GM12892 (cell line): ENCODE results near the gene ADARB2.
"Not testable (repeated sequence)": the region's sequence is repeated elsewhere in the genome, so short reads cannot be mapped to it uniquely, and the experiment has no call there.

Source experiments
- DNase-seq: peaks from one replicate; pipeline ENCODE4 v3.0.0; 2011; ENCODE audit not compliant: insufficient read length
- FAIRE-seq: peaks from 2 replicates; lab custom pipeline; 2011; peaks lifted over from hg19 to GRCh38; lab: Jason Lieb, UNC
- POLR2A ChIP-seq: IDR thresholded peaks from 2 replicates; pipeline ENCODE4 v1.6.1; 2011; ENCODE audit warnings: low read depth, low read length, control low read depth
- POLR2AphosphoS5 ChIP-seq: IDR thresholded peaks from 2 replicates; pipeline ENCODE4 v1.6.1; 2011; ENCODE audit warnings: low read depth, low read length, control low read depth
- TAF1 ChIP-seq: IDR thresholded peaks from 2 replicates; pipeline ENCODE4 v1.6.1; 2011; ENCODE audit warnings: low read depth, mild to moderate bottlenecking, control low read depth, low read length, borderline replicate concordance

The ADARB2 gene

DNA sequence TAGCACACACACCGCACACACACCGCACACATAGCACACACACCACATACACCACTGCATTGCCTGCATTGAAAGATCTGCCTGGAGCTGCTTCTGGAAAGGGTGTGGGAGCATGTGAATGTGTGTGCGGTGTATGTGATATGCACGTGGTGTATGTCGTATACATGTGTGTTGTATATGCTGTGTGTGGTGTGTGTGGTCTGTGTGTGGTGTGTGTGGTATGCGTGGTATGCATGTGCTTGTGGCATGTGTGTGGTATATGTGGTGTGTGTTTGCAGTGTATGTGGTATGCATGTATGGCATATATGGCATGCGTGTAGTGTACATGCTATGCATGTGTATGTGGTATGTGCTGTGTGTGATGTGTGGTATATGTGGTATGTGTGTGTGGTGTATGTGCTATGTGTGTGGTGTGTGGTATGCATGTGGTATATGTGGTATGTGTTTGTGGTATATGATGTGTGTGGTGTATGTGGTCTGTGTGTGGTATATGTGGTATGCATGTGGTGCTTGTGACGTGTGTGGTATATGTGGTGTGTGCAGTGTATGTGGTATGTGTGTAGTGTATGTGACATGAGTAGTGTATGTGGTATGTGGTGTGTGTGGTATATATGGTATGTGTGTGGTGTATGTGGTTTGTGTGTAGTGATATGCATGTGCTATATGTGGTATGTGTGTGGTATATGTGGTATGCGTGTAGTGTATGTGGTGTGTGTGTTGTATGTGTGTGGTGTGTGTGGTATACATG lies 505.0 kb downstream of the ADARB2 start:
- peak; percentile 38 for FAIRE-seq
- TF ChIP-seq POLR2AphosphoS5, result no peak
- no peak for TF ChIP-seq TAF1
- TF ChIP-seq POLR2A, result no peak
- no peak for DNase-seq

DNA sequence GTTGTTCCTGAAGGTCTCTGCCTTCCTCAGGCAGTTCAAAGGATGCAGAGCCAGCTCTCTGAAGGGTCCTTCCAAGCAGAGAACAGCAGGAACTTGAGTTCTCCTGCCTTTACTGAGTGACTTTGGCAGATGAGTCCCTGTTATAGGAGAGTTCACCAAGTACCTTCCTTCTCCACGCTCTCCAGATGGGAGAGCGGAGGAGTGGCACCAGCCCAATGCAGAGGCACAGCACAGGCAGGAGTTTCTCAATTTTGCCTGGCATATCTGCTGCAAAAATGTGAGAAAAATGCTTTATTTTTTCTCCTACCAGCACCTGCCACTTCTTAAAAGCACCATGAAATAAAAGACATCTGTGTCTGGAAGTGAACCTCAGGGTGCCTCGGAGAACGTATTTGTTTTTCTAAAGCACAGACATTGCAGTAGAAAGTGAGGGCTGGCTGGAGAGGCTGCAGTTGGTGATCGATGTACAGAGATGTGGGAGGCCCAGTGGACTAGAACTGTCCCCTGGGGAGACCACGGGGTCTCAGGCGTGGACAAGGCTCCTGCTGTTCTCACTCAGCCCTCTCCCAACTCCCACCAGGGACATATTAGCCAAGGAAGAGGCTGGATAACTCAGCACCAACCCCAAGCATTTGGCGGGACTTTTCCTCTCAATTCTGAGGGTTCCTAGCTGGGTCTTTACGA lies 506.6 kb downstream of the ADARB2 start:
- TF ChIP-seq POLR2A (no peak), TAF1 (no peak), POLR2AphosphoS5 (no peak)
- no peak for FAIRE-seq
- DNase-seq, result no peak

DNA sequence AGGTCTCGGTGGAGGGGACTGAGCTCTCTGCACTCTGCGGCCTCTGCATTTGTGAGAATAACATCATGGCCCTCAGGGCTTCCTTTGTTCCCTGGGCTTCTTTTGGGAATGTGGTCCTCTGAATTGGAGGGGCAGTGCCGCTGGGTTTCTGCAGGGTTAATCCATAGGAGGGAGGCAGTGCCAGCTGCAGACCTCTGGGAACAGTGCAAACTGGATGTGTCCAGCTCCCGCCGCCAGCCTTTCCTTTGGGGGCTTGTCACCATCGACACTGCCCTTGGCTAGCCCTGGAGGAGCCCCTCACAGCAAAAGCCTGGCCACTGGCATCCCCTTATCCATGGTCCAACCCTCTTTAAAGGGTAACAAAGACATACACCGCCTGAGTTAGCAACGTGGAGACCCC lies 507.2 kb downstream of the ADARB2 start:
- FAIRE-seq, result no peak
- DNase-seq, result no peak
- no peak for TF ChIP-seq TAF1
- no peak for TF ChIP-seq POLR2A
- no peak for TF ChIP-seq POLR2AphosphoS5

DNA sequence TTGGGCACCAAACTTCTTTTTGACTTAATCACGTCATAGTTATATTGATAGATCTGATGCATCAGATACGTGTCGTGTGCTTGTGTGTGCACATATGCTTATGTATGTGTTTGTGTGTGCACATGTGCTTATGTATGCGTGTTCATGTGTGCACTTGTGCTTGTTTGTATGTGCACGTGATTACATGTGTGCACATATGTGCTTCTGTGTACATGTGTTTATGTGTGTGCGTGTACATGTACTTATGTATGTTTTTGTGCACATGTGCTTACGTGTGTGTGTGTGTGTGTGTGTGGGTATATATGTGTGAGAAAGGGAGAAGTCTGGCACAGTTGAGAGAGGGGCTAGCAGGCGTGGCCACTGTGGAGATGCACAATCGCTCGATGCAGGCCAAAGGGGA lies 507.8 kb downstream of the ADARB2 start:
- TF ChIP-seq POLR2A, result no peak
- no peak for TF ChIP-seq TAF1
- no peak for TF ChIP-seq POLR2AphosphoS5
- DNase-seq (no peak), FAIRE-seq (no peak)

DNA sequence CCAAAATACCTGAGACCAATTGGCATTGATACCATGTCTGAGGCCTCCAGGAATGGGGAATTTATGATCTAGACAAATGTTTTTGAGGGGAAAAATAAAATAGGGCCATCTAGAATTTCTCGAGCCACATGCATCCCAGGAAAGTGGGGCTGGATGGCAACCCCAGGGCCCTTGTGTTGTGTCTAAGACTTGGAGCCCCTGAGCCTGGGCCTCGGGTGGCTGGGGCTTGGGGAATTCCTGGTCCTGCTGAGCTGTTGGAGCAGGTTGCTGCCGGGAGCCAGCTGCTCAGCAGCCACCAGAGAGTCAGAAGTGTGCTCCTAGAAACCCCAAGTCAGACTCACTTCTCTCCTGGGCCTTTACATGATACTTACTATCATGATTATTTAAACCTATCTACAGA lies 508.2 kb downstream of the ADARB2 start:
- FAIRE-seq (no peak), DNase-seq (no peak)
- no peak for TF ChIP-seq POLR2AphosphoS5
- no peak for TF ChIP-seq TAF1

DNA sequence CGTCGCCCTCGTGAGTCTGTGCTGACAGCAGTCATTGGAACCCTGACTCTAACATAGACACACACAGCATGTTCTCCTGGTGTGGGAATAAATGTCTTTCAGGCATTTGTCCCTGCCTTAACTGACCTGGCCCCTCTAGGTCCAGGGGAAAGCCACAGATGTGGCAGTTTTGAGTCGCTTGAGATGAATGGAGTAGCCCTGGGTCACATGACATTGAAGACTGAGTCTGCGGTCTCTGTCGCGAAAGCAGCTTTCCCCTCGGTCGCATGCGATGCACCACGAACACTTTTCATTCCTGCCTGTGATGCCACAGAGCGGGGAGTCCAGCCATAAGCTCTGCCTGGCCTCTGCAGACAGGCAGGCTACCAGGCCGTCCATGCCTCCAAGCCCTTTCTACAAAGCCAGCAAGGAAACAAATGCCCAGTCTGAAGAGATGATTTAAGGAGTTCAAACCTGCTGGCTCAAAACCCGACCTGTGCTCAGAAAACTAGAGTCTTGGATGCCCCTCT lies 508.8 kb downstream of the ADARB2 start:
- FAIRE-seq (no peak), DNase-seq (no peak)
- TF ChIP-seq POLR2AphosphoS5 (no peak), POLR2A (no peak), TAF1 (no peak)

DNA sequence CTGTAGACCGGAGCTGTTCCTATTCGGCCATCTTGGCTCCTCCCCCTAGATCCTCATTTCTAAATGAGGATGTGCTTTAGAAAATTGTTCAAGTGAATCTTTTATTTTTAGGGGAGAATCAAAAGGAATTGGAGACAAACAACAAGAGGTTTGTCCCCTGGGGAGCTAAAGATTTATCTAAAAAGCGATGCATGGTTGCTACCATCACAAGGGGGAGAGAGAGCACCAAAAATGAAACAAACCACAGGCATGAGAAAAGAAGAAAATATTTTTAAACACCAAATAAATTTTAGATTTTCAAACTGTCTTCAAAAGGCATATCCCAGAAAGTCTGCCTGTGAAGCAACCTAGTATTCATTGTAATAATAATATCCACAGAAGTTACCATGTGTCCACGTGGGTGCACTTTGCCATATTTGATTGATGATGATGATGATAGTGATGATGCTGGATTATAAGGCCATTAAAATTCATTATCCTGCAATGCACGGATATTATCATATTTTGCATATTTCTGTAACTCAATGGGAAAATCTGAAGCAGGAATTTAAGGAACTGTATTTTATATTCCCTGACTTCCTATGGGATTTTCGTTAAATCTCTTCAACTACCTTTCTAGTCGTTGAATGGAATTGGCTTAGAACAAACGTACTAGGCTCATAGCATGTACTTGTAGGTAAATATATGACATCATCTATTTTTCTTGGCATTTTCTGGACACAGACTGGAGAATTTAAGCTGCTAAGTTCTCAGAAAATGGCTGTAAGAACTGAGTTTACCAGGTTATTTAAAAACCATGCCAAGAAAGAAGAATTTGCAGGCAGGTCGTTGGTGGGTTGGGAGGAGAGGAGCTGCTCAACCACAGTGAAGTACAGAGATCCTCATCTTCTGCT lies 509.6 kb downstream of the ADARB2 start:
- TF ChIP-seq TAF1, result no peak
- TF ChIP-seq POLR2A, result no peak
- no peak for TF ChIP-seq POLR2AphosphoS5
- no peak for FAIRE-seq

DNA sequence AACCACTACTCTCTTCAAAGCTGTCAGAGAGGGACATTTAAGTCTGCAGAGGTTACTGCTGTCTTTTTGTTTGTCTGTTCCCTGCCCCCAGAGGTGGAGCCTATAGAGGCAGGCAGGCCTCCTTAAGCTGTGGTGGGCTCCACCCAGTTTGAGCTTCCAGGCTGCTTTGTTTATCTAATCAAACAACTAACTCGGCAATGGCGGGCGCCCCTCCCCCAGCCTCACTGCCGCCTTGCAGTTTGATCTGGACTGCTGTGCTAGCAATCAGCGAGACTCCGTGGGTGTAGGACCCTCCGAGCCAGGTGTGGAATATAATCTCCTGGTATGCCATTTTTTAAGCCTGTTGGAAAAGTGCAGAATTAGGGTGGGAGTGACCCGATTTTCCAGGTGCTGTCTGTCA lies 510.4 kb downstream of the ADARB2 start:
- not testable (repeated sequence) for FAIRE-seq

More for the DNA sequence above, 509.6 kb downstream of the ADARB2 start:
- DNase-seq, result no peak

DNA sequence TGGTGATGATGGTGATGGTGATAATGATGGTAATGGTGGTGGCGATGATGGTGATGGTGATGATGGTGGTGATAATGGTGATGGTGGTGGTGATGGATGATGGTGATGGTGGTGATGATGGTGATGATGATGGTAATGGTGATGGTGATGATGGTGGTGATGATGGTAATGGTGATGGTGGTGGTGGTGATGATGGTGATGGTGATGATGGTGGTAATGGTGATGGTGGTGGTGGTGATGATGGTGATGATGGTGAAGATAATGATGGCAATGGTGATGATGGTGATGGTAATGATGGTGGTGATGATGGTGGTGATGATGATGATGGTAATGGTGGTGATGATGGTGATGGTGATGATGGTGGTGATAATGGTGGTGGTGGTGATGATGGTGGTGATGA lies 517.5 kb downstream of the ADARB2 start:
- DNase-seq, FAIRE-seq: not testable (repeated sequence)

More for the DNA sequence above, 510.4 kb downstream of the ADARB2 start:
- not testable (repeated sequence) for DNase-seq

DNA sequence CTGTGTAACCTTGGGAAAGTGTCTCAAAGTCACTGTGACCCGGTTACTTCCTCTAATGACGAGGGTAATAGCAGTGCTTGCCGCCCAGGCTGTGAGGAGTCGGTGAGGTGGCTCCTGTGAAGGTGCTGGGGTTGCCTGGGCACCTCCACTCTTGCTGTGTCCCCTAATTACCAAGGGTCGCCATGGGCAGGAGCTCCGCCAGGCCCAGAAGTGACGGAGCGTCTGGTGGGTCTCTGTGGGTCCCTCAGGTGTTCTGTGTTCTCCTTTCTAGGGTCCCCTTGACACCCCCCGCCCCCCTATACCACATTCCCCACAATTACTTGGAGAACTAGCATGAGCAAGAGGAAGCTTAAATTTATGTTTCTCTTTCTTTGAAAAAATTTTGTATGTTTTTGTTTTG lies 519.7 kb downstream of the ADARB2 start:
- FAIRE-seq (no peak), DNase-seq (no peak)
- TF ChIP-seq TAF1, result no peak
- TF ChIP-seq POLR2AphosphoS5, result no peak
- TF ChIP-seq POLR2A, result no peak

DNA sequence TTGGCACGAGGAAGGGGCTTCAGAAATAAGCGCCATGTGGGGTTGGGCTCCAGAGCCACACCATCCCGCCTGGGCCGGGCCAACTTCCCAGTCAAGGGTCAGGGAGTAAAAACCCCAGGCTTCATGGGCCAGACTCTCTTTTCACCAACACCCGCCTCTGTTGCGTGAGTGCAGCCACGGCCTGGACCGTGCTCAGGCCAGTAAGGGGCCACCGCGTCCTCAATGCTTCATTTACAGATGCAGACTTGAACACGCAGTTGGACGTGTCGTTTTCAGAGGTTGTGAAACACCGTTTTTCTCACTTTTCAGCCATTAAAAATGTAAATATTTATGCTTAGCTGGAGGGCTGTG lies 520.1 kb downstream of the ADARB2 start:
- no peak for TF ChIP-seq POLR2AphosphoS5
- TF ChIP-seq POLR2A, result no peak
- TF ChIP-seq TAF1, result no peak
- FAIRE-seq (no peak), DNase-seq (no peak)
